Erythroblast (primary cell): ENCODE results near the gene CWC25.

ENCODE experiments used
- GATA1 ChIP-seq: IDR thresholded peaks from 2 replicates; pipeline ENCODE4 v1.6.1; 2011; ENCODE audit warnings: low read depth, mild to moderate bottlenecking, control low read depth, low read length, moderate library complexity
- POLR2A ChIP-seq: IDR thresholded peaks from 2 replicates; pipeline ENCODE4 v1.6.1; 2011; ENCODE audit warnings: mild to moderate bottlenecking, low read length

DNA sequence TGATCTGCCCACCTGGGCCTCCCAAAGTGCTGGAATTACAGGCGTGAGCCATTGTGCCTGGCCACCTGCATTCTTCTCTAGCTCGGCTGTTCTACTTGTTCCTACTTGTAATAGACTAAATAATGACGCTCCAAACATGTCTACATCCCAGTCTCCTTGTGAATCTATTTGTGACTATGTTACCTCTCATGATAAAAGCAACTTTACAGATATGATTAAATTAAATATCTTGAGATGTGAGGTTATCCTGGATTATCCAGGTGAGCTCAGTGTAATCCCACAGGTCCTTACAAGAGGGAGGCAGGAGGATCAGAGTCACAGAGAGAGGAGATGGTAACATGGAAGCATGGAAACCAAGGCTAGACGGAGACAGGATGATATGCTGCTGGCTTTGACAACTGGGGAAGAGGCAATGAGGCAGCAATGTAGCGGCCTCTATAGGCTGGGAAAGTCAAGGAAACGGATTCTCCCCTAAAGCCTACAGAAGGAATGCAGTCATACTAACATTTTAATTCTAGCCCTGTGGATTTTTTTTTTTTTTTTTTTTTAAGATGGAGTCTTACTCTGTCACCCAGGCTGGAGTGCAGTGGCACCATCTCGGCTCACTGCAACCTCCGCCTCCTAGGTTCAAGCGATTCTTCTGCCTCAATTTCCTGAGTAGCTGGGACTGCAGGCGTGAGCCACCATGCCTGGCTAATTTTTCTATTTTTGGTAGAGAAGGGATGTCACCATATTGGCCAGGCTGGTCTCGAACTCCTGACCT, 39.7 kb upstream of the CWC25 start:
- TF ChIP-seq POLR2A (no peak), GATA1 (no peak)
